K562 (cell line): ENCODE measurements around the gene FANCC. TPM values are rescaled to one million over a fixed set of nuclear protein-coding genes. Genes with fewer than 3 reads are reported as not detected.
"Not testable (repeated sequence)": the region's sequence is repeated elsewhere in the genome, so short reads cannot be mapped to it uniquely, and the experiment has no call there.

Experiments
- ATAC-seq: fragments of 200-7000 bp; cut with Tn5 transposase; 3 replicates; pipeline ENCODE4 v1.9.1; 2020; ENCODE audit warnings: moderate library complexity
- BruUV-seq: library from RNA; stranded (reverse); fragments of 400-500 nt; replicated peaks from 2 replicates; lab custom pipeline; 2021; lab: Mats Ljungman, UMichigan
- CTCF ChIA-PET: fragments of 300-600 bp; formaldehyde crosslinking; extraction: SDS; loops from one replicate; lab custom pipeline; 2021; ENCODE audit warnings: low intra/inter-chr PET ratio; lab: Yijun Ruan, JAX
- POLR2A ChIA-PET: fragments of 300-600, 350-650 bp; sonication (Branson Sonifier 250); formaldehyde crosslinking; extraction: SDS; loops from one replicate; lab custom pipeline; 2021; ENCODE audit warnings: antibody characterized with exemption, inconsistent platforms; lab: Yijun Ruan, JAX
- DNase-seq, 4 experiments: peaks; one replicate each; pipeline versions ENCODE4 v3.0.0 to v3.0.0-alpha.2; 2011 to 2018; ENCODE audit warnings: low spot score in 3 of 4, mixed read lengths in 3 of 4; ENCODE audit errors: extremely low read depth in 1 of 4
- FAIRE-seq: peaks from 2 replicates; lab custom pipeline; 2011; peaks lifted over from hg19 to GRCh38; lab: Jason Lieb, UNC
- H2AFZ ChIP-seq: 2 replicates; pipeline ENCODE4 v1.6.0; 2011; ENCODE audit warnings: low read depth, low read length, control low read depth, inconsistent platforms
- H3K27ac ChIP-seq: fragments of 200-600 bp; 3 replicates; pipeline ENCODE4 v1.8.0; 2011; ENCODE audit warnings: low read depth, mild to moderate bottlenecking, control low read depth, inconsistent platforms, low read length, moderate library complexity, mixed read lengths; ENCODE audit errors: extremely low read depth
- H3K27me3 ChIP-seq, 2 experiments: fragments of 300-600 bp in 1 of 2; 2 replicates in 1 of 2; 3 replicates in 1 of 2; pipeline versions ENCODE4 v1.6.0 to v1.8.0; 2011; ENCODE audit warnings: inconsistent platforms in 2 of 2, low read length in 2 of 2, mild to moderate bottlenecking in 1 of 2, mixed read lengths in 1 of 2, moderate library complexity in 1 of 2; ENCODE audit not compliant: control insufficient read depth in 2 of 2, insufficient read depth in 2 of 2
- H3K36me3 ChIP-seq: fragments of 300-600 bp; 3 replicates; pipeline ENCODE4 v1.8.0; 2011; ENCODE audit warnings: mild to moderate bottlenecking, low read length, inconsistent platforms; ENCODE audit not compliant: control insufficient read depth, insufficient read depth
- H3K4me1 ChIP-seq, 2 experiments: fragments of 200-600 bp in 1 of 2; replicated peaks in 1 of 2; 2 replicates in 1 of 2; 3 replicates in 1 of 2; pipeline versions ENCODE4 v1.5.1 to v1.8.0; 2011; ENCODE audit warnings: inconsistent platforms in 2 of 2, low read length in 2 of 2, mild to moderate bottlenecking in 1 of 2, mixed read lengths in 1 of 2, moderate library complexity in 1 of 2; ENCODE audit not compliant: control insufficient read depth in 2 of 2, insufficient read depth in 2 of 2
- H3K4me2 ChIP-seq: 2 replicates; pipeline ENCODE4 v1.6.1; 2011; ENCODE audit warnings: low read length, control low read depth, inconsistent platforms, mixed read lengths; ENCODE audit not compliant: insufficient read depth
- H3K4me3 ChIP-seq: fragments of 200-600 bp; sonication (generic), shearing (Covaris generic); 2 replicates; pipeline ENCODE4 v1.5.1; 2016; ENCODE audit warnings: control low read depth, inconsistent platforms
- H3K79me2 ChIP-seq: fragments of 200-600 bp; 3 replicates; pipeline ENCODE4 v1.8.0; 2011; ENCODE audit warnings: low read length, inconsistent platforms; ENCODE audit not compliant: control insufficient read depth, insufficient read depth
- H3K9ac ChIP-seq, 2 experiments: 2 replicates each; pipeline versions ENCODE4 v1.6.0 to v1.6.1; 2011; ENCODE audit warnings: low read depth in 2 of 2, low read length in 2 of 2, control low read depth in 1 of 2, inconsistent platforms in 1 of 2, mild to moderate bottlenecking in 1 of 2, mixed read lengths in 1 of 2; ENCODE audit not compliant: insufficient read depth in 1 of 2
- H3K9me1 ChIP-seq: one replicate; pipeline ENCODE4 v1.6.0; 2011; ENCODE audit warnings: inconsistent platforms, mild to moderate bottlenecking, low read length, moderate library complexity; ENCODE audit not compliant: control insufficient read depth, insufficient read depth
- H3K9me3 ChIP-seq: replicated peaks from 2 replicates; pipeline ENCODE4 v1.5.1; 2011; ENCODE audit warnings: low read depth, low read length, inconsistent platforms; ENCODE audit not compliant: control insufficient read depth, insufficient read depth
- H4K20me1 ChIP-seq: replicated peaks from 2 replicates; pipeline ENCODE4 v1.6.1; 2011; ENCODE audit warnings: low read length, inconsistent platforms, mixed read lengths; ENCODE audit not compliant: control insufficient read depth, insufficient read depth
- HNRNPLL ChIP-seq: fragments of 200-400 bp; formaldehyde crosslinking; IDR thresholded peaks from 2 replicates; pipeline ENCODE4 v1.6.1; 2017; ENCODE audit warnings: low read length, low read depth, mild to moderate bottlenecking; ENCODE audit not compliant: poor library complexity, severe bottlenecking
- KDM1A ChIP-seq, 2 experiments: fragments of 450-650 bp; IDR thresholded peaks; 2 replicates each; pipeline ENCODE4 v1.6.1; 2016; ENCODE audit warnings: mild to moderate bottlenecking in 2 of 2
- MAFG ChIP-seq: fragments of 450-650 bp; conservative IDR thresholded peaks from 2 replicates; pipeline ENCODE4 v1.6.1; 2016; ENCODE audit warnings: missing genetic modification characterization, missing compliant biosample characterization
- NFE2 ChIP-seq: IDR thresholded peaks from 2 replicates; pipeline ENCODE4 v1.6.1; 2014; ENCODE audit warnings: antibody characterized with exemption, low read depth
- SOX6 ChIP-seq: fragments of 450-650 bp; IDR thresholded peaks from 2 replicates; pipeline ENCODE4 v1.6.1; 2014; ENCODE audit warnings: mild to moderate bottlenecking
- TAF9B ChIP-seq: fragments of 450-650 bp; IDR thresholded peaks from 2 replicates; pipeline ENCODE4 v1.6.1; 2018; ENCODE audit warnings: mild to moderate bottlenecking; ENCODE audit not compliant: partially characterized antibody
- ZNF316 ChIP-seq: fragments of 450-650 bp; IDR thresholded peaks from 2 replicates; pipeline ENCODE4 v1.6.1; 2016
- WGBS: fragments of 100-300 bp; shearing (Covaris generic); methylation state at CpG from one replicate; pipeline ENCODE4 v1.1.6; 2016; ENCODE audit warnings: low coverage, mixed read lengths; ENCODE audit not compliant: insufficient coverage; ENCODE audit errors: missing lambda C conversion rate; 5-methylcytosine and 5-hydroxymethylcytosine counted together
- in situ Hi-C: fragments of 300-500 bp; cut with MboI; formaldehyde crosslinking; loops from 4 replicates; pipeline ENCODE4 v1.15.0; 2018; ENCODE audit warnings: inconsistent platforms, mixed read lengths
- intact Hi-C: fragments of 100-400 bp; cut with micrococcal nuclease; formaldehyde crosslinking; loops from 2 replicates; pipeline ENCODE4 v1.14.2; 2022
- polyA plus RNA-seq, 8 experiments: library from polyadenylated mRNA; depleted of rRNA in 4 of 8; stranded (reverse) in 5 of 8; unstranded in 3 of 8; fragments of >200 nt; fragmentation: Nextera tagmentation in 2 of 8; fragmentation: Illumina TruSeq in 1 of 8; extraction: Ambion mirVana in 2 of 8; extraction: Trizol in 1 of 8; gene quantifications; 2 replicates each; pipeline versions ENCODE4 v1.2.1 to v1.2.3, GENCODE V29; 2011 to 2014; ENCODE audit warnings: inconsistent platforms in 1 of 8, missing spikeins in 1 of 8
- total RNA-seq, 7 experiments: library from RNA; depleted of rRNA in 6 of 7; stranded (reverse); fragments of >200 nt in 6 of 7; fragmentation: Illumina TruSeq in 2 of 7; extraction: Trizol in 2 of 7; gene quantifications; 2 replicates each; pipeline versions ENCODE4 v1.2.1 to v1.2.3, GENCODE V29; 2011 to 2021; ENCODE audit warnings: low replicate concordance in 1 of 7
- TF ChIP-seq, protein P1 (sequence below), 2 experiments: IDR thresholded peaks in 1 of 2; conservative IDR thresholded peaks in 1 of 2; 2 replicates each; pipeline ENCODE4 v1.6.1; 2016; ENCODE audit warnings: low read depth in 2 of 2, mild to moderate bottlenecking in 1 of 2, missing compliant biosample characterization in 1 of 2, missing genetic modification characterization in 1 of 2, moderate library complexity in 1 of 2

FANCC gene
- total and polyA plus RNA-seq, 9 of the 15 experiments (the other 6 are each of a cell fraction or from before 2014, with no cell fraction given): 4.6 to 18.4 (median 14.2) TPM

GRCh38 chr9:95330720-95331404 lies 13.4 kb upstream of the FANCC start (continued):
- TF ChIP-seq, protein P1, sequence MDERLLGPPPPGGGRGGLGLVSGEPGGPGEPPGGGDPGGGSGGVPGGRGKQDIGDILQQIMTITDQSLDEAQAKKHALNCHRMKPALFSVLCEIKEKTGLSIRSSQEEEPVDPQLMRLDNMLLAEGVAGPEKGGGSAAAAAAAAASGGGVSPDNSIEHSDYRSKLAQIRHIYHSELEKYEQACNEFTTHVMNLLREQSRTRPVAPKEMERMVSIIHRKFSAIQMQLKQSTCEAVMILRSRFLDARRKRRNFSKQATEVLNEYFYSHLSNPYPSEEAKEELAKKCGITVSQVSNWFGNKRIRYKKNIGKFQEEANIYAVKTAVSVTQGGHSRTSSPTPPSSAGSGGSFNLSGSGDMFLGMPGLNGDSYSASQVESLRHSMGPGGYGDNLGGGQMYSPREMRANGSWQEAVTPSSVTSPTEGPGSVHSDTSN (CRISPR knock-in tag; IDR thresholded peaks at IDR 0.05; ENCODE audit: low read depth): no peak
- TF ChIP-seq, protein P1 (tag; conservative IDR thresholded peaks at IDR 0.05; ENCODE audit: low read depth): no peak
- TF ChIP-seq HNRNPLL: no peak
- no peak for TF ChIP-seq SOX6
- TF ChIP-seq TAF9B: no peak

DNA sequence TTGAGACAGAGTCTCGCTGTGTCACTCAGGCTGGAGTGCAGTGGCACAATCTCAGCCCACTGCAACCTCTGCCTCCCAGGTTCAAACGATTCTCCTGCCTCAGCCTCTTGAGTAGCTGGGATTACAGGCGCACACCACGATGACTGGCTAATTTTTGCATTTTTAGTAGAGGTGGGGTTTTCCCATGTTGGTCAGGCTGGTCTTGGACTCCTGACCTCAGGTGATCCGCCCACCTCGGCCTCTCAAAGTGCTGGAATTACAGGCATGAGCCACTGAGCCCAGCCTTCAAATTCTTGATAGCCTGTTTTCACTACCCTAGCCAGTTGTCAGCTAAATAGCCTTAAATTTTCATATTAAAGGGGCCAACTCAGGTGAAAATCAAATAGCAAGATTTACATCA lies 11.6 kb upstream of the FANCC start:
- H2AFZ ChIP-seq, BruUV-seq, CTCF ChIA-PET, FAIRE-seq, ATAC-seq, H3K4me2 ChIP-seq, DNase-seq, H3K9me1 ChIP-seq, H3K4me3 ChIP-seq, H3K27ac ChIP-seq, H4K20me1 ChIP-seq, H3K79me2 ChIP-seq, intact Hi-C loops, POLR2A ChIA-PET, in situ Hi-C loops, H3K9ac ChIP-seq, H3K36me3 ChIP-seq, H3K9me3 ChIP-seq, H3K4me1 ChIP-seq: not testable (repeated sequence)
- WGBS: 9% methylated on average over 5 of the region's 6 CpGs
- TF ChIP-seq NFE2: peak; percentile 22; the same call in 1 of the 2 replicates
- peak in 1 of 2 experiments; percentile 25; a peak in 1 of 4 replicates for TF ChIP-seq KDM1A (IDR thresholded peaks at IDR 0.05)
- 0 out of 2 replicates have a peak, but pooled peaks have one; percentile 28 for TF ChIP-seq MAFG (tag)
- TF ChIP-seq ZNF316: peak; percentile 14; the same call in 1 of the 2 replicates
- peaks cover 0 to 11% of the 10 kb centered on the region in 2 experiments; a peak in 2 of 5 replicates for H3K27me3 ChIP-seq
